Adrenal gland (tissue), 5 donors: ENCODE measurements around the gene GSTA1.

Experiments
- POLR2A ChIP-seq, 2 donors: fragments of 450-650 bp; IDR thresholded peaks; one replicate each; pipeline ENCODE4 v1.6.1; 2017; ENCODE audit warnings: antibody characterized with exemption in 2 of 2, mild to moderate bottlenecking in 2 of 2, moderate library complexity in 1 of 2
- TF ChIP-seq, protein P1 (sequence below), 6 experiments: fragments of 450-650 bp in 4 of 6; fragments of 200-600 bp in 2 of 6; sonication (generic) in 1 of 6; IDR thresholded peaks; 1 replicate in 5 of 6; 2 replicates in 1 of 6; pipeline versions ENCODE4 v1.5.1 to v1.8.0; 2016 to 2021; ENCODE audit warnings: antibody characterized with exemption in 6 of 6, mild to moderate bottlenecking in 2 of 6, moderate library complexity in 1 of 6
- donor health status: DM: no; HTN: no; CAD: no.

DNA sequence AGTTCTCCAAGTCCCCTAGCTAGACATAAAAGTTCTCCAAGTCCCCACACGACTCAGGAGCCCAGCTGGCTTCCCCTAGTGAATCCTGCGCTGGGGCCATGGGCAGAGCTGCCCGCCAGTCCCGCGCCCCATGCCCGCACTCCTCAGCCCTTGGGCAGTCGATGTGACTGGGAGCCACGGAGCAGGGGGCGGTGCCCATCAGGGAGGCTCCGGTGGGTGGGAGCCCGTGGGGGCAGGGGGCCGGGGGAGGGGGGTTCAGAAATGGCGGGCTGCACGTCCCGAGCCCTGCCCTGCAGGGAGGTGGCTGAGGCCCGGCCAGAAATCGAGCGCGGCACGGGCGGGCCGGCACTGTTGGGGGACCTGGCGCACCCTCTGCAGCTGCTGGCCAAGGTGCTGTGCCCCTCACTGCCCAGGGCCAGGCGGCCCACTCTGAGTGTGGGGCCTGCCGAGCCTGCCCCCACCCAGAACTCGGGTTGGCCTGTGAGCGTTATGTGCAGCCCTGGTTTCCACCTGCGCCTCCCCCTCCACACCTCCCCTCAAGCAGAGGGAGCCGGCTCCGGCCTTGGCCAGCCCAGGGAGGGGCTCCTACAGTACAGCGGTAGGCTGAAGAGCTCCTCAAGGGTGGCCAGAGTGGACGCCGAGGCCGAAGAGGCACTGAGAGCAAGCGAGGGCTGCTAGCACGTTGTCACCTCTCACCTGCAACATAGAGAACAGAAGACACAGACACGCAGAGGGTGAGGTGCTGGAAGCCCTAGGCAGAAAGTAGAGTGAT is 25.6 kb upstream of the GSTA1 start:
- no peak for TF ChIP-seq POLR2A (IDR thresholded peaks at IDR 0.05)
- TF ChIP-seq, protein P1, sequence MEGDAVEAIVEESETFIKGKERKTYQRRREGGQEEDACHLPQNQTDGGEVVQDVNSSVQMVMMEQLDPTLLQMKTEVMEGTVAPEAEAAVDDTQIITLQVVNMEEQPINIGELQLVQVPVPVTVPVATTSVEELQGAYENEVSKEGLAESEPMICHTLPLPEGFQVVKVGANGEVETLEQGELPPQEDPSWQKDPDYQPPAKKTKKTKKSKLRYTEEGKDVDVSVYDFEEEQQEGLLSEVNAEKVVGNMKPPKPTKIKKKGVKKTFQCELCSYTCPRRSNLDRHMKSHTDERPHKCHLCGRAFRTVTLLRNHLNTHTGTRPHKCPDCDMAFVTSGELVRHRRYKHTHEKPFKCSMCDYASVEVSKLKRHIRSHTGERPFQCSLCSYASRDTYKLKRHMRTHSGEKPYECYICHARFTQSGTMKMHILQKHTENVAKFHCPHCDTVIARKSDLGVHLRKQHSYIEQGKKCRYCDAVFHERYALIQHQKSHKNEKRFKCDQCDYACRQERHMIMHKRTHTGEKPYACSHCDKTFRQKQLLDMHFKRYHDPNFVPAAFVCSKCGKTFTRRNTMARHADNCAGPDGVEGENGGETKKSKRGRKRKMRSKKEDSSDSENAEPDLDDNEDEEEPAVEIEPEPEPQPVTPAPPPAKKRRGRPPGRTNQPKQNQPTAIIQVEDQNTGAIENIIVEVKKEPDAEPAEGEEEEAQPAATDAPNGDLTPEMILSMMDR (IDR thresholded peaks at IDR 0.05) = no peak
